ENCODE data around the gene OR51F2. TPM values are rescaled to one million over a fixed set of nuclear protein-coding genes. Genes with fewer than 3 reads are reported as not detected.

Gene OR51F2
- total RNA-seq, 1 experiment from 2014 or later = not detected

- no peaks in the 10 kb centered on the region for H3K27me3 ChIP-seq (ENCODE audit: insufficient read depth, low read length)
- no peaks in the 10 kb centered on the region for H3K36me3 Mint-ChIP-seq (ENCODE audit: insufficient read depth in 1 of 3, low read depth in 3 of 3)
- no peaks in the 10 kb centered on the region for H3K27me3 Mint-ChIP-seq (ENCODE audit: low read depth)
- no peak overlapping the region for H2BK12ac ChIP-seq (ENCODE audit: insufficient read length, low read depth, low read length)
- TF ChIP-seq CTCF (conservative IDR thresholded peaks at IDR 0.05) = no peak
- no peak overlapping the region for H4K5ac ChIP-seq (ENCODE audit: insufficient read length, low read depth, low read length)
- no peak overlapping the region for H3K27ac ChIP-seq (ENCODE audit: insufficient read length, low read depth, low read length)
- no peaks in the 10 kb centered on the region for H3K23me2 ChIP-seq (ENCODE audit: insufficient read length, low read depth, low read length, poor library complexity, severe bottlenecking)
- no peak overlapping the region for H3K23ac ChIP-seq (ENCODE audit: insufficient read length, low read depth, low read length)
- H3K14ac ChIP-seq (ENCODE audit: insufficient read depth, low read length) = no peak overlapping the region
- no peak overlapping the region for H2BK120ac ChIP-seq (ENCODE audit: low read depth, low read length, poor library complexity, severe bottlenecking)
- no peak overlapping the region for H3K4ac ChIP-seq (ENCODE audit: low read depth, low read length)
- H4K20me1 ChIP-seq (ENCODE audit: control insufficient read depth, insufficient read depth, insufficient read length) = no peaks in the 10 kb centered on the region
- H2BK5ac ChIP-seq (ENCODE audit: insufficient read length, low read length) = no peak overlapping the region
- H3K79me1 ChIP-seq (ENCODE audit: insufficient read depth, low read depth, low read length, poor library complexity, severe bottlenecking) = no peaks in the 10 kb centered on the region
- peaks cover 5 to 6% of the 10 kb centered on the region in 2 experiments; a peak in 1 of 4 replicates for H3K4me1 Mint-ChIP-seq
- no peaks in the 10 kb centered on the region for H3K9me3 Mint-ChIP-seq
- H4K91ac ChIP-seq (ENCODE audit: insufficient read length, low read depth, low read length) = no peak overlapping the region
- no peak overlapping the region for H2AFZ ChIP-seq (ENCODE audit: low read length)
- no peaks in the 10 kb centered on the region for H3K4me1 ChIP-seq (ENCODE audit: insufficient read depth, low read length)
- no peak overlapping the region for H2AK5ac ChIP-seq (ENCODE audit: insufficient read length, low read length)
- no peak overlapping the region for H2BK20ac ChIP-seq (ENCODE audit: low read depth, low read length, poor library complexity, severe bottlenecking)
- H3K9ac ChIP-seq (ENCODE audit: extremely low read depth, insufficient read length, low read length) = no peak overlapping the region
- no peak overlapping the region for H3K27ac Mint-ChIP-seq
- H3K79me2 ChIP-seq (ENCODE audit: insufficient read depth, low read length) = no peaks in the 10 kb centered on the region
- H3K56ac ChIP-seq (ENCODE audit: insufficient read length, low read depth, low read length) = no peak overlapping the region
- no CpG with 5 or more reads among the region's 1 CpG for WGBS (ENCODE audit: extremely low coverage, insufficient read length, low lambda C conversion rate)
- no peak overlapping the region for H3K18ac ChIP-seq (ENCODE audit: insufficient read length, low read depth, low read length)
- H3K4me2 ChIP-seq (ENCODE audit: insufficient read depth, insufficient read length, low read length) = no peak overlapping the region
- H3K9me3 ChIP-seq (ENCODE audit: control insufficient read depth, low read depth, low read length) = no peaks in the 10 kb centered on the region
- no peak overlapping the region for H3T11ph ChIP-seq (ENCODE audit: low read length)
- DNase-seq = no peak
- no peak overlapping the region for H2BK15ac ChIP-seq (ENCODE audit: low read depth, low read length)
- no peak overlapping the region for H4K8ac ChIP-seq (replicated peaks; ENCODE audit: insufficient read length, low read depth, low read length)
- H3K4me3 Mint-ChIP-seq = no peak overlapping the region
Observed at GRCh38 chr11:4808476-4808875, 12.6 kb upstream of the OR51F2 start.

Data from H9 (cell line).